Measurements from ENCODE around the gene NOS1AP. TPM values are rescaled to one million over a fixed set of nuclear protein-coding genes. Genes with fewer than 3 reads are reported as not detected.
"Not testable (repeated sequence)": the region's sequence is repeated elsewhere in the genome, so short reads cannot be mapped to it uniquely, and the experiment has no call there.

Gene NOS1AP
- total and polyA plus RNA-seq, 8 donors = 0.25 to 13.8 (median 6.2) TPM

GRCh38 chr1:162417650-162418049 lies 348.2 kb downstream of the NOS1AP start:
- no peaks in the 10 kb centered on the region for H3K36me3 ChIP-seq
- DNase-seq = no peak
- peaks cover 0 to 6% (median 0%) of the 10 kb centered on the region in 4 donors for H3K4me1 ChIP-seq
- no peaks in the 10 kb centered on the region for H3K9me3 ChIP-seq
- no peak overlapping the region for H3K4me3 ChIP-seq
- H3K27ac ChIP-seq = no peak overlapping the region
- 90 to 97% (median 95%) methylated on average over 7 of the region's 7 CpGs for WGBS, 5 donors
- intact Hi-C loops (cut with DNase I; ENCODE audit: low total_unique reads) = no loop called here
- peaks cover 0 to 3% (median 0%) of the 10 kb centered on the region in 3 donors for H3K27me3 ChIP-seq
- TF ChIP-seq CTCF (IDR thresholded peaks at IDR 0.05) (no peak), POLR2A (IDR thresholded peaks at IDR 0.05) (no peak), POLR2AphosphoS5 (IDR thresholded peaks at IDR 0.05) (no peak), EP300 (IDR thresholded peaks at IDR 0.05) (no peak)

- 69 to 83% (median 76%) methylated on average over 7 of the region's 7 CpGs for WGBS, 5 donors
- H3K4me1 ChIP-seq; H3K36me3 ChIP-seq; H3K9me3 ChIP-seq; intact Hi-C loops (cut with DNase I; ENCODE audit: low total_unique reads); H3K27me3 ChIP-seq; H3K4me3 ChIP-seq; H3K27ac ChIP-seq; DNase-seq: not testable (repeated sequence)
These were observed 349.1 kb downstream of the NOS1AP start for GRCh38 chr1:162418584-162418983.

GRCh38 chr1:162419450-162419931 lies 350.0 kb downstream of the NOS1AP start:
- H3K4me1 ChIP-seq; H3K27me3 ChIP-seq; H3K36me3 ChIP-seq; intact Hi-C loops (cut with DNase I; ENCODE audit: low total_unique reads); H3K9me3 ChIP-seq; H3K27ac ChIP-seq; H3K4me3 ChIP-seq: not testable (repeated sequence)
- WGBS, 5 donors = 64 to 77% (median 69%) methylated on average over 9 of the region's 9 CpGs
- DNase-seq = peak in 1 of 2 donors; percentile 34

Small RNAs within 50 kb of the gene (small RNA-seq; reads per million reads assigned to genes)
- gene MIR4654 (0 to 0.60 (median 0.15) reads per million in 4 donors), gene MIR556 (0 reads per million in 4 donors), gene RNA5SP61 (0 reads per million in 4 donors)

Other genes starting within 250 kb of the NOS1AP start
- 10 to 100 TPM in 1 of 5 donors, 1 to 10 TPM in 3, not detected in 1; 1.7 to 56.0 (median 3.2) TPM for gene OLFML2B, start 45.8 kb upstream of the NOS1AP start, total RNA-seq
- gene OLFML2B, start 45.8 kb upstream of the NOS1AP start, polyA plus RNA-seq = 1 to 10 TPM in 1 of 3 donors, under 1 TPM in 2; 0.31 to 1.2 (median 0.45) TPM

All from stomach (tissue), 9 donors.